Small intestine (tissue), 7 donors: Measurements from ENCODE around the gene PNPLA8. TPM values are rescaled to one million over a fixed set of nuclear protein-coding genes. Genes with fewer than 3 reads are reported as not detected.
"Not testable (repeated sequence)": the region's sequence is repeated elsewhere in the genome, so short reads cannot be mapped to it uniquely, and the experiment has no call there.

ENCODE experiments used
- DNase-seq, 2 donors: peaks; one replicate each; pipeline versions ENCODE4 v3.0.0 to v3.0.0-alpha.2; 2013
- FAIRE-seq: peaks from 2 replicates; lab custom pipeline; 2012; peaks lifted over from hg19 to GRCh38; lab: Jason Lieb, UNC
- H3K27ac ChIP-seq, 3 donors: one replicate each; pipeline ENCODE4 v1.5.1; 2013; ENCODE audit warnings: low read length in 2 of 3, mild to moderate bottlenecking in 2 of 3, control low read depth in 1 of 3, inconsistent platforms in 1 of 3, low read depth in 1 of 3, moderate library complexity in 1 of 3
- H3K27me3 ChIP-seq, 3 donors: one replicate each; pipeline ENCODE4 v1.6.1; 2013; ENCODE audit warnings: low read length in 3 of 3, inconsistent platforms in 1 of 3; ENCODE audit not compliant: control insufficient read depth in 3 of 3, insufficient read depth in 3 of 3
- H3K36me3 ChIP-seq, 3 donors: one replicate each; pipeline ENCODE4 v1.6.1; 2013; ENCODE audit warnings: low read length in 3 of 3, inconsistent platforms in 1 of 3, low read depth in 1 of 3, mild to moderate bottlenecking in 1 of 3, moderate library complexity in 1 of 3; ENCODE audit not compliant: control insufficient read depth in 3 of 3, insufficient read depth in 2 of 3
- H3K4me1 ChIP-seq, 3 donors: one replicate each; pipeline ENCODE4 v1.6.1; 2013; ENCODE audit warnings: low read length in 2 of 3, inconsistent platforms in 1 of 3, low read depth in 1 of 3, mild to moderate bottlenecking in 1 of 3, moderate library complexity in 1 of 3; ENCODE audit not compliant: control insufficient read depth in 3 of 3, insufficient read depth in 2 of 3
- H3K4me3 ChIP-seq, 3 donors: one replicate each; pipeline ENCODE4 v1.5.1; 2013; ENCODE audit warnings: low read length in 3 of 3, control low read depth in 1 of 3, inconsistent platforms in 1 of 3, low read depth in 1 of 3, mild to moderate bottlenecking in 1 of 3, moderate library complexity in 1 of 3
- H3K9me3 ChIP-seq, 2 donors: one replicate each; pipeline ENCODE4 v1.6.1; 2013; ENCODE audit warnings: low read depth in 1 of 2, low read length in 1 of 2; ENCODE audit not compliant: control insufficient read depth in 2 of 2, insufficient read depth in 1 of 2
- WGBS, 3 donors: extraction: QIAGEN DNeasy Blood & Tissue Kit; methylation state at CpG; one replicate each; pipeline ENCODE4 v1.1.7; 2013; 5-methylcytosine and 5-hydroxymethylcytosine counted together
- polyA plus RNA-seq, 4 donors: library from polyadenylated mRNA; stranded (reverse) in 3 of 4; unstranded in 1 of 4; fragments of 200-250 nt in 3 of 4; fragments of 120-200 nt in 1 of 4; gene quantifications; one replicate each; pipeline versions ENCODE4 v1.2.1 to v1.2.3, GENCODE V29; 2013
- donor health status: healthy with polysubstance abuse.
- donor health status: control.
- donor health status: control.
- donor health status: Bipolar disorder and iron deficiency.
- donor health status: healthy.

Gene PNPLA8
- polyA plus RNA-seq, 4 donors, result 8.3 to 21.2 (median 10.4) TPM

GRCh38 chr7:108480311-108480710, 45.6 kb downstream of the PNPLA8 start:
- no peak for DNase-seq
- Histone ChIP-seq H3K27ac (no peak overlapping the region), H3K36me3 (peaks cover 7 to 13% (median 8%) of the 10 kb centered on the region in 3 donors), H3K4me3 (no peak overlapping the region), H3K27me3 (no peaks in the 10 kb centered on the region), H3K4me1 (no peaks in the 10 kb centered on the region), H3K9me3 (no peaks in the 10 kb centered on the region)
- 93 to 98% (median 97%) methylated on average over 5 of the region's 5 CpGs for WGBS, 3 donors
- FAIRE-seq, result no peak

DNA sequence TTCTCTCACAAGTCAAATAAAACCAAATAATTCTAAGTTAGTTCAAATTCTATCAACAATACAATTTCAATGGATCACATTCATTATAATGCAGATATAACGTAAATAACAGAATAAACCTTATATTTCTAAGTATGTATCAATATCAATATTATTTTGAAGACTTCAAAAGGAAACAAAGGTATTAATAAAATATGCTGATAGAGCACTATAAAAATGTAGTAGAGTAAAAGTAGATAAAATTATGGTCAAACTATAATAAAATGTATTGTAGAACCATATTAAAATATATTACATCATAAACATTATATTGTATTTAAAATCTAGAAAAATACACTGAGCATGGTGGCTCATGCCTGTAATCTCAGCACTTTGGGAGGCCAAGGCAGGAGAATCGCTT, 46.2 kb downstream of the PNPLA8 start:
- H3K36me3 ChIP-seq, result peaks cover 7 to 13% (median 8%) of the 10 kb centered on the region in 3 donors

DNA sequence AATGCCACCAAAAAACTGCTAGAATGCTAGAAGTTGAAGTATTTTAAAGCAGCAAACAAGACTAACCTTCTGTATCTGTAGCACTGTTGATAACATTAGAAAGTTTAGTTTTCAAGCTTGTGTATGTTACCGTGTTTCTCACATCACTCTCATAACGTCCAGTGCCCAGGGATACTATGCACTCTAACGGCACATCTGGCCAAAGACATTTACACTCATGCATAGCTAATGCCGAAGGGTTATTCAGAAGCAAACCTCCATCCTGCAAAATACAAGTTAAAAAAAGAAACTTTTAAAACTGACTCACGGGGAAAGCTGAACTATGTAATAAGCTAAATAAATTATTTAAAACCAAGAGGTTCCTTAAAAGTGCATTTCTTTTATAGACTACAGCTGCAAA, 46.8 kb downstream of the PNPLA8 start:
- Histone ChIP-seq H3K4me3 (no peak overlapping the region), H3K36me3 (peaks cover 5 to 13% (median 8%) of the 10 kb centered on the region in 3 donors), H3K27me3 (no peaks in the 10 kb centered on the region), H3K4me1 (no peaks in the 10 kb centered on the region), H3K27ac (no peak overlapping the region), H3K9me3 (no peaks in the 10 kb centered on the region)
- FAIRE-seq (no peak), DNase-seq (no peak)
- 93 to 95% (median 94%) methylated on average over 5 of the region's 5 CpGs for WGBS, 3 donors

More for the DNA sequence above, 46.2 kb downstream of the PNPLA8 start:
- Histone ChIP-seq H3K27me3 (no peaks in the 10 kb centered on the region), H3K9me3 (no peaks in the 10 kb centered on the region), H3K4me3 (no peak overlapping the region), H3K27ac (no peak overlapping the region), H3K4me1 (no peaks in the 10 kb centered on the region)
- 98 to 100% (median 99%) methylated on average over 2 of the region's 2 CpGs for WGBS, 3 donors
- FAIRE-seq (peak; percentile 47), DNase-seq (no peak)

GRCh38 chr7:108468246-108468645, 57.7 kb downstream of the PNPLA8 start:
- DNase-seq, result no peak
- Histone ChIP-seq H3K4me3 (no peak overlapping the region), H3K27ac (no peak overlapping the region), H3K4me1 (no peaks in the 10 kb centered on the region), H3K36me3 (no peaks in the 10 kb centered on the region), H3K27me3 (no peaks in the 10 kb centered on the region), H3K9me3 (no peaks in the 10 kb centered on the region)
- FAIRE-seq, result no peak
- WGBS, 3 donors, result 66 to 89% (median 77%) methylated on average over 4 of the region's 4 CpGs

DNA sequence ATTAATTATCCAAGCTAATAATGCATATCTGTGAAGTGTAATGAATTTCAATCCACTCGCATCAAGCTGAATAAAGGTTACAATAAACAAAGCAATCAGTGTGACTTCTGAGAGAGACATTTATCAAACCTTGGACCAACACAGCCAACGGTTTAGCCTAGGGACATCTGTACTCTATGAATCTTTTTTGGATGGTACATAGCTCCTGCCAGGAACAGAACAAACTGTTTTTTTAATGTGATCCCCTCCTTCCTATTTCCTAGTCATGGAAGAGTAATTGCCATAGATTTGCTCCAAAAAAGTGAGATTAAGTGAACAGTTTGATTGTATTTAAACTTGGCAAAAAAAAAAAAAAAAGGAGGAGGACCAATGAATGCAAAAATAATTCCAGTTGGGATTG, 58.5 kb downstream of the PNPLA8 start:
- H3K27ac ChIP-seq, result no peak overlapping the region
- H3K27me3 ChIP-seq, result no peaks in the 10 kb centered on the region
- no peaks in the 10 kb centered on the region for H3K4me1 ChIP-seq
- H3K4me3 ChIP-seq, result no peak overlapping the region
- no peaks in the 10 kb centered on the region for H3K36me3 ChIP-seq
- WGBS, 3 donors, result 42 to 59% (median 50%) methylated on average over 2 of the region's 2 CpGs
- H3K9me3 ChIP-seq, result no peaks in the 10 kb centered on the region
- DNase-seq (no peak), FAIRE-seq (no peak)

DNA sequence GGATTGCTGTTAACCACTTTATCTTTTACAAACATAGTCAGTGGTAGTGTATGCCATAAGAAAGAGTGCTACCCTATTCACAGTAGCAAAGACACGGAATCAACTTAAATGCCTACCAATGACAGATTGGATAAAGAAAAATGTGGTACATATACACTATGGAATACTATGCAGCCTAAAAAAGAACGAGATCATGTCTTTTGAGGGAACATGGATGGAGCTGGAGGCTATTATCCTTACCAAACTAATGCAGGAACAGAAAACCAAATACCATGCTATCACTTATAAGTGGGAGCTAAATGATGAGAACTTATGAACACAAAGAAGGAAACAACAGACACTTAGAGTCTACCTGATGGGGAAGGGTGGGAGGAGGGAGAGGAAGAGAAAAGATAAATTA, 59.6 kb downstream of the PNPLA8 start:
- DNase-seq, H3K4me3 ChIP-seq, H3K9me3 ChIP-seq, FAIRE-seq, H3K27me3 ChIP-seq, H3K36me3 ChIP-seq, H3K27ac ChIP-seq, H3K4me1 ChIP-seq: not testable (repeated sequence)
- WGBS, 3 donors, result 68 to 88% (median 71%) methylated on average over 2 of the region's 2 CpGs

DNA sequence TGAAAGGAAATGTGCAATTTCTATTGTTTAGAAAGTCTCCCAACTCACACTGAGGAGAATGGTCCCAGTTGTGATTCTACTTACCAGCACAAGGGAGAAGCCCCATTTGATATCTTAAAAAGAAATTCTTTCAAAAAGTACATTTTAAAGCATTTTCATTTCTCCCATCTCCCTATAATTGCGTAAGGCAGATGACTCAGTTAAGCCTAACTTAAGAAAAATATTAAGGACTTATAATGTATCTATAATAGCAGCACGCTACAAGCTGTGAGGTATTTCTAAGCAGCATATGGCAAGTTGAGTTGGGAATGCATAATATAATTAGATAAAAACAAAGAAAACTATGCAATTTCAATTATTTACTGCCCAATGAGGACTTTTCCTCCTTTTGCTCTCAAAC, 61.2 kb downstream of the PNPLA8 start:
- no peaks in the 10 kb centered on the region for H3K9me3 ChIP-seq
- WGBS, 3 donors, result 92 to 97% (median 94%) methylated on average over 2 of the region's 2 CpGs
- peaks cover 0 to 3% (median 0%) of the 10 kb centered on the region in 3 donors for H3K27me3 ChIP-seq
- no peak overlapping the region for H3K4me3 ChIP-seq
- no peak overlapping the region for H3K27ac ChIP-seq
- DNase-seq (no peak), FAIRE-seq (no peak)
- H3K4me1 ChIP-seq, result no peaks in the 10 kb centered on the region
- no peaks in the 10 kb centered on the region for H3K36me3 ChIP-seq

DNA sequence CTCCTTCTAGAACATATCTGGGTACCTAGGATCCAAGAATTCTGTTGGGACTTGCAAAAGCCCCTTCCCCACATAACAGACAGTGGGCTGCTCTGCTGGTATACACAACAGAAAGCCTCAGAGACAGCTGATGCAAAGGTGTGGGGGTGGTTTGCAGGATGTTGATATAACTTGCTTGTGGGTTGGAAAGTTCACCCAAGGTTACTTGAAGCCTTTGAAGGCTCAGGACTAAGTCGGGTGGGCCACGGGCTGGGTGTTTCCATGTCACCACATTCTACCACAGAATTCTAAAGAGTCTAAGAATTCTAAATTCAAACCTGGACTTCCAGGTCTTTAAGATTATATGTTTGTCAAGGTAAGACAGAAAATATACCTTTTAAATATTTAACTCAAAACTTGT, 62.3 kb downstream of the PNPLA8 start:
- WGBS, 3 donors, result 57 to 71% (median 61%) methylated on average over 2 of the region's 2 CpGs
- no peak for FAIRE-seq
- H3K9me3 ChIP-seq, result no peaks in the 10 kb centered on the region
- H3K36me3 ChIP-seq, result no peaks in the 10 kb centered on the region
- no peak overlapping the region for H3K27ac ChIP-seq
- peaks cover 0 to 3% (median 3%) of the 10 kb centered on the region in 3 donors for H3K27me3 ChIP-seq
- no peak for DNase-seq
- no peaks in the 10 kb centered on the region for H3K4me1 ChIP-seq
- H3K4me3 ChIP-seq, result no peak overlapping the region

GRCh38 chr7:108461840-108462239, 64.1 kb downstream of the PNPLA8 start:
- DNase-seq, result no peak

More at GRCh38 chr7:108461840-108462239, 64.1 kb downstream of the PNPLA8 start:
- H3K4me1 ChIP-seq, result no peaks in the 10 kb centered on the region
- no peak overlapping the region for H3K27ac ChIP-seq
- WGBS, 3 donors, result 58 to 79% (median 59%) methylated on average over 3 of the region's 3 CpGs
- H3K27me3 ChIP-seq, result peaks cover 4 to 18% (median 10%) of the 10 kb centered on the region in 3 donors
- FAIRE-seq, result no peak
- no peaks in the 10 kb centered on the region for H3K36me3 ChIP-seq
- H3K4me3 ChIP-seq, result no peak overlapping the region
- H3K9me3 ChIP-seq, result no peaks in the 10 kb centered on the region
